Mesendoderm (in vitro differentiated cells): ENCODE data around the gene GNA14.

Source experiments
- DNase-seq: peaks from one replicate; pipeline ENCODE4 v3.0.0; 2013
- H2AK5ac ChIP-seq: 2 replicates; pipeline ENCODE4 v1.6.1; 2013; ENCODE audit warnings: low read length, inconsistent platforms
- H2BK120ac ChIP-seq: 2 replicates; pipeline ENCODE4 v1.6.1; 2013; ENCODE audit warnings: low read depth, mild to moderate bottlenecking, low read length, moderate library complexity, mixed read lengths
- H2BK15ac ChIP-seq: replicated peaks from 2 replicates; pipeline ENCODE4 v1.6.1; 2013; ENCODE audit warnings: low read depth, mild to moderate bottlenecking, moderate library complexity
- H2BK5ac ChIP-seq: 2 replicates; pipeline ENCODE4 v1.6.1; 2013; ENCODE audit warnings: low read length, inconsistent platforms
- H3K18ac ChIP-seq: 2 replicates; pipeline ENCODE4 v1.6.1; 2013; ENCODE audit warnings: mild to moderate bottlenecking, low read length, mixed read lengths
- H3K23ac ChIP-seq: one replicate; pipeline ENCODE4 v1.6.1; 2013; ENCODE audit warnings: low read length
- H3K27ac ChIP-seq: 2 replicates; pipeline ENCODE4 v1.5.1; 2013; ENCODE audit warnings: low read depth, mild to moderate bottlenecking, inconsistent platforms, low read length, moderate library complexity
- H3K27me3 ChIP-seq: 2 replicates; pipeline ENCODE4 v1.6.1; 2013; ENCODE audit warnings: low read length, control low read depth, mild to moderate bottlenecking, inconsistent platforms; ENCODE audit not compliant: insufficient read depth, poor library complexity
- H3K36me3 ChIP-seq: 2 replicates; pipeline ENCODE4 v1.6.1; 2013; ENCODE audit warnings: low read length, inconsistent platforms; ENCODE audit not compliant: control insufficient read depth, insufficient read depth
- H3K4ac ChIP-seq: one replicate; pipeline ENCODE4 v1.6.1; 2013; ENCODE audit warnings: low read depth, mild to moderate bottlenecking, low read length, moderate library complexity
- H3K4me1 ChIP-seq: 2 replicates; pipeline ENCODE4 v1.6.1; 2013; ENCODE audit warnings: low read depth, low read length, inconsistent platforms; ENCODE audit not compliant: control insufficient read depth
- H3K4me2 ChIP-seq: 2 replicates; pipeline ENCODE4 v1.6.1; 2013; ENCODE audit warnings: low read length
- H3K4me3 ChIP-seq: 2 replicates; pipeline ENCODE4 v1.5.1; 2013; ENCODE audit warnings: mild to moderate bottlenecking, low read length
- H3K56ac ChIP-seq: one replicate; pipeline ENCODE4 v1.6.1; 2013; ENCODE audit warnings: low read length
- H3K79me1 ChIP-seq: 2 replicates; pipeline ENCODE4 v1.6.1; 2013; ENCODE audit warnings: low read length, inconsistent platforms
- H3K79me2 ChIP-seq: 2 replicates; pipeline ENCODE4 v1.6.1; 2013; ENCODE audit warnings: mild to moderate bottlenecking, low read length; ENCODE audit not compliant: control insufficient read depth, insufficient read depth
- H3K9ac ChIP-seq: 2 replicates; pipeline ENCODE4 v1.6.1; 2013; ENCODE audit warnings: low read length, inconsistent platforms
- H4K5ac ChIP-seq: one replicate; pipeline ENCODE4 v1.6.1; 2013; ENCODE audit warnings: low read length
- H4K8ac ChIP-seq: one replicate; pipeline ENCODE4 v1.6.1; 2013; ENCODE audit warnings: low read depth, mild to moderate bottlenecking, control low read depth, low read length, moderate library complexity
- WGBS: extraction: QIAGEN DNeasy Blood & Tissue Kit; methylation state at CpG from one replicate; pipeline ENCODE4 v1.1.7; 2013; ENCODE audit warnings: low lambda C conversion rate, missing lambda C conversion rate; ENCODE audit not compliant: insufficient coverage; ENCODE audit errors: extremely low coverage; 5-methylcytosine and 5-hydroxymethylcytosine counted together

GNA14 gene

GRCh38 chr9:77433675-77434445 lies 214.3 kb downstream of the GNA14 start:
- Histone ChIP-seq H2BK15ac (no peak overlapping the region), H3K36me3 (no peaks in the 10 kb centered on the region), H3K27ac (no peak overlapping the region), H2AK5ac (no peak overlapping the region), H3K56ac (no peak overlapping the region), H3K79me2 (no peaks in the 10 kb centered on the region), H4K5ac (no peak overlapping the region), H3K4me3 (no peak overlapping the region), H3K18ac (no peak overlapping the region), H3K23ac (no peak overlapping the region), H3K4ac (no peak overlapping the region), H3K27me3 (no peaks in the 10 kb centered on the region), H2BK5ac (no peak overlapping the region), H3K9ac (no peak overlapping the region), H4K8ac (no peak overlapping the region), H3K4me2 (no peak overlapping the region), H2BK120ac (no peak overlapping the region), H3K4me1 (no peaks in the 10 kb centered on the region), H3K79me1 (no peaks in the 10 kb centered on the region)
- DNase-seq: peak; percentile 78
- WGBS: no CpG with 5 or more reads among the region's 21 CpGs

- Histone ChIP-seq H3K23ac (no peak overlapping the region), H3K36me3 (no peaks in the 10 kb centered on the region), H4K8ac (no peak overlapping the region), H2BK15ac (no peak overlapping the region), H3K79me2 (no peaks in the 10 kb centered on the region), H3K27ac (no peak overlapping the region), H3K79me1 (no peaks in the 10 kb centered on the region), H3K18ac (no peak overlapping the region), H2AK5ac (no peak overlapping the region), H3K56ac (no peak overlapping the region), H2BK5ac (no peak overlapping the region), H2BK120ac (no peak overlapping the region), H3K4me2 (no peak overlapping the region), H3K9ac (no peak overlapping the region), H3K27me3 (no peaks in the 10 kb centered on the region), H4K5ac (no peak overlapping the region), H3K4me1 (no peaks in the 10 kb centered on the region), H3K4me3 (no peak overlapping the region), H3K4ac (no peak overlapping the region)
- no peak for DNase-seq
- WGBS: no CpG with 5 or more reads among the region's 6 CpGs
Observed at GRCh38 chr9:77432053-77432452, 216.1 kb downstream of the GNA14 start.

- H3K79me1 ChIP-seq: no peaks in the 10 kb centered on the region
- no peak for DNase-seq
- H3K9ac ChIP-seq: no peak overlapping the region
- no peak overlapping the region for H3K4me2 ChIP-seq
- H3K18ac ChIP-seq: no peak overlapping the region
- H3K36me3 ChIP-seq: no peaks in the 10 kb centered on the region
- no peaks in the 10 kb centered on the region for H3K79me2 ChIP-seq
- no peak overlapping the region for H2BK120ac ChIP-seq
- no peak overlapping the region for H3K23ac ChIP-seq
- H4K5ac ChIP-seq: no peak overlapping the region
- H4K8ac ChIP-seq: no peak overlapping the region
- no peak overlapping the region for H3K27ac ChIP-seq
- H2BK15ac ChIP-seq: no peak overlapping the region
- no peak overlapping the region for H3K4ac ChIP-seq
- H3K56ac ChIP-seq: no peak overlapping the region
- no peak overlapping the region for H3K4me3 ChIP-seq
- H3K4me1 ChIP-seq: no peaks in the 10 kb centered on the region
- no peak overlapping the region for H2BK5ac ChIP-seq
- no peak overlapping the region for H2AK5ac ChIP-seq
- no CpG with 5 or more reads among the region's 2 CpGs for WGBS
- no peaks in the 10 kb centered on the region for H3K27me3 ChIP-seq
Observed at GRCh38 chr9:77429928-77430327, 218.2 kb downstream of the GNA14 start.

- WGBS: no CpG with 5 or more reads among the region's 7 CpGs
Observed at GRCh38 chr9:77427256-77427927, 220.7 kb downstream of the GNA14 start.

GRCh38 chr9:77426712-77427111 lies 221.4 kb downstream of the GNA14 start:
- H4K8ac ChIP-seq: no peak overlapping the region
- H3K36me3 ChIP-seq: no peaks in the 10 kb centered on the region
- H3K79me2 ChIP-seq: no peaks in the 10 kb centered on the region
- H3K4me2 ChIP-seq: no peak overlapping the region
- no peak overlapping the region for H2BK120ac ChIP-seq
- H3K4ac ChIP-seq: no peak overlapping the region
- WGBS: no CpG with 5 or more reads among the region's 3 CpGs
- no peak for DNase-seq
- H3K23ac ChIP-seq: no peak overlapping the region
- H2AK5ac ChIP-seq: no peak overlapping the region
- H2BK15ac ChIP-seq: no peak overlapping the region
- no peak overlapping the region for H2BK5ac ChIP-seq
- H3K27ac ChIP-seq: no peak overlapping the region
- no peak overlapping the region for H3K4me3 ChIP-seq
- no peaks in the 10 kb centered on the region for H3K27me3 ChIP-seq
- H3K79me1 ChIP-seq: no peaks in the 10 kb centered on the region
- no peak overlapping the region for H4K5ac ChIP-seq
- H3K18ac ChIP-seq: no peak overlapping the region
- no peaks in the 10 kb centered on the region for H3K4me1 ChIP-seq
- H3K56ac ChIP-seq: no peak overlapping the region
- H3K9ac ChIP-seq: no peak overlapping the region

More at GRCh38 chr9:77427256-77427927, 220.7 kb downstream of the GNA14 start:
- Histone ChIP-seq H3K4ac (no peak overlapping the region), H3K9ac (no peak overlapping the region), H2BK5ac (no peak overlapping the region), H3K56ac (no peak overlapping the region), H3K4me1 (no peaks in the 10 kb centered on the region), H4K8ac (no peak overlapping the region), H3K18ac (no peak overlapping the region), H3K79me1 (no peaks in the 10 kb centered on the region), H2AK5ac (no peak overlapping the region), H3K79me2 (no peaks in the 10 kb centered on the region), H2BK15ac (no peak overlapping the region), H3K36me3 (no peaks in the 10 kb centered on the region), H3K27me3 (no peaks in the 10 kb centered on the region), H4K5ac (no peak overlapping the region), H2BK120ac (no peak overlapping the region), H3K4me2 (no peak overlapping the region), H3K27ac (no peak overlapping the region), H3K23ac (no peak overlapping the region), H3K4me3 (no peak overlapping the region)
- DNase-seq: no peak
